Fibroblast of lung (primary cell): Measurements from ENCODE around the gene SGK1.

ENCODE experiments used
- EZH2 ChIP-seq: IDR thresholded peaks from 2 replicates; pipeline ENCODE4 v1.5.1; 2012; ENCODE audit warnings: low read length, control low read depth, mild to moderate bottlenecking; ENCODE audit errors: missing control alignments
- TF ChIP-seq, protein P1 (sequence below), 2 donors: IDR thresholded peaks in 1 of 2; conservative IDR thresholded peaks in 1 of 2; 1 replicate in 1 of 2; 2 replicates in 1 of 2; pipeline ENCODE4 v1.5.1; 2011 to 2012; ENCODE audit warnings: low read length in 2 of 2, control low read depth in 1 of 2, inconsistent platforms in 1 of 2, low read depth in 1 of 2, mild to moderate bottlenecking in 1 of 2

GRCh38 chr6:134307870-134308269 is 10.0 kb downstream of the SGK1 start:
- TF ChIP-seq, protein P1, sequence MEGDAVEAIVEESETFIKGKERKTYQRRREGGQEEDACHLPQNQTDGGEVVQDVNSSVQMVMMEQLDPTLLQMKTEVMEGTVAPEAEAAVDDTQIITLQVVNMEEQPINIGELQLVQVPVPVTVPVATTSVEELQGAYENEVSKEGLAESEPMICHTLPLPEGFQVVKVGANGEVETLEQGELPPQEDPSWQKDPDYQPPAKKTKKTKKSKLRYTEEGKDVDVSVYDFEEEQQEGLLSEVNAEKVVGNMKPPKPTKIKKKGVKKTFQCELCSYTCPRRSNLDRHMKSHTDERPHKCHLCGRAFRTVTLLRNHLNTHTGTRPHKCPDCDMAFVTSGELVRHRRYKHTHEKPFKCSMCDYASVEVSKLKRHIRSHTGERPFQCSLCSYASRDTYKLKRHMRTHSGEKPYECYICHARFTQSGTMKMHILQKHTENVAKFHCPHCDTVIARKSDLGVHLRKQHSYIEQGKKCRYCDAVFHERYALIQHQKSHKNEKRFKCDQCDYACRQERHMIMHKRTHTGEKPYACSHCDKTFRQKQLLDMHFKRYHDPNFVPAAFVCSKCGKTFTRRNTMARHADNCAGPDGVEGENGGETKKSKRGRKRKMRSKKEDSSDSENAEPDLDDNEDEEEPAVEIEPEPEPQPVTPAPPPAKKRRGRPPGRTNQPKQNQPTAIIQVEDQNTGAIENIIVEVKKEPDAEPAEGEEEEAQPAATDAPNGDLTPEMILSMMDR (conservative IDR thresholded peaks at IDR 0.05 in 1 of 2, IDR thresholded peaks at IDR 0.05 in 1 of 2; ENCODE audit: low read depth in 1 of 2, low read length in 2 of 2): no peak
- no peak for TF ChIP-seq EZH2
